Body of pancreas (tissue), 4 donors: Measurements from ENCODE around the gene IKZF2.

Experiments used
- CTCF ChIP-seq, 7 experiments: fragments of 450-650 bp in 4 of 7; fragments of 200-600 bp in 3 of 7; sonication (generic) in 3 of 7; IDR thresholded peaks; one replicate each; pipeline ENCODE4 v1.5.1; 2016 to 2019; ENCODE audit warnings: antibody characterized with exemption in 7 of 7
- POLR2A ChIP-seq, 3 donors: fragments of 450-650 bp; IDR thresholded peaks; one replicate each; pipeline ENCODE4 v1.6.1; 2016; ENCODE audit warnings: antibody characterized with exemption in 3 of 3, mild to moderate bottlenecking in 2 of 3

GRCh38 chr2:213064099-213064498, 87.3 kb downstream of the IKZF2 start:
- TF ChIP-seq CTCF (IDR thresholded peaks at IDR 0.05), result no peak
- no peak for TF ChIP-seq POLR2A (IDR thresholded peaks at IDR 0.05)
